Measurements from ENCODE around the gene MECR. TPM values are rescaled to one million over a fixed set of nuclear protein-coding genes. Genes with fewer than 3 reads are reported as not detected.

The MECR gene
- polyA plus RNA-seq, 1 experiment, result 35.6 TPM

GRCh38 chr1:29145739-29146437, 84.8 kb downstream of the MECR start:
- H3K36me3 ChIP-seq (ENCODE audit: control insufficient read depth, insufficient read depth, low read length), result peaks cover 18% of the 10 kb centered on the region
- no peak for TF ChIP-seq CTCF (IDR thresholded peaks at IDR 0.05; ENCODE audit: insufficient read depth, low read depth, low read length)
- ChIA-PET CTCF (interaction anchor here (1.1 kb wide), 1 partner anchor 56 kb away, joined by 4 read pairs; no protein-coding TSS in a partner anchor), POLR2A (interaction anchor here (1.0 kb wide), 1 partner anchor 36 kb away, joined by 6 read pairs; the partner anchor contains the start of gene SRSF4)
- H3K4me3 ChIP-seq (ENCODE audit: low read depth, low read length), result no peak overlapping the region
- DNase-seq (ENCODE audit: low read depth), result peak; percentile 55
- H3K27me3 ChIP-seq (ENCODE audit: control insufficient read depth, insufficient read depth, low read length), result no peaks in the 10 kb centered on the region

GRCh38 chr1:29144178-29144577, 86.6 kb downstream of the MECR start:
- ChIA-PET POLR2A (no interaction called here), CTCF (interaction anchor here (1.5 kb wide), 1 partner anchor 23 kb away, joined by 3 read pairs; no protein-coding TSS in a partner anchor)
- peaks cover 12% of the 10 kb centered on the region for H3K36me3 ChIP-seq (ENCODE audit: control insufficient read depth, insufficient read depth, low read length)

GRCh38 chr1:29142714-29143113, 88.0 kb downstream of the MECR start:
- Histone ChIP-seq H3K4me3 (ENCODE audit: low read depth, low read length) (no peak overlapping the region), H3K27me3 (ENCODE audit: control insufficient read depth, insufficient read depth, low read length) (no peaks in the 10 kb centered on the region), H3K36me3 (ENCODE audit: control insufficient read depth, insufficient read depth, low read length) (no peaks in the 10 kb centered on the region)
- ChIA-PET POLR2A (no interaction called here), CTCF (interaction anchor here (1.5 kb wide), 1 partner anchor 24 kb away, joined by 3 read pairs; no protein-coding TSS in a partner anchor)
- TF ChIP-seq CTCF (IDR thresholded peaks at IDR 0.05; ENCODE audit: insufficient read depth, low read depth, low read length), result no peak
- no peak for DNase-seq (ENCODE audit: low read depth)

More at GRCh38 chr1:29144178-29144577, 86.6 kb downstream of the MECR start:
- no peak for DNase-seq (ENCODE audit: low read depth)
- Histone ChIP-seq H3K27me3 (ENCODE audit: control insufficient read depth, insufficient read depth, low read length) (no peaks in the 10 kb centered on the region), H3K4me3 (ENCODE audit: low read depth, low read length) (no peak overlapping the region)
- TF ChIP-seq CTCF (IDR thresholded peaks at IDR 0.05; ENCODE audit: insufficient read depth, low read depth, low read length), result no peak

Small RNAs within 50 kb of the gene (small RNA-seq; reads per million reads assigned to genes)
- not detected for gene RF02271 (ENCODE audit: insufficient read length, low read depth, low replicate concordance)

Other genes with a start within 250 kb of the MECR start
- 16.3 and 18.8 TPM in 2 replicates for gene TMEM200B, start 107.0 kb downstream of the MECR start, polyA plus RNA-seq (2011; rRNA removed)
- gene SRSF4, start 49.0 kb downstream of the MECR start, polyA plus RNA-seq (2011; rRNA removed), result 19.6 and 30.7 TPM in 2 replicates
- gene PTPRU, start 5.6 kb upstream of the MECR start, polyA plus RNA-seq (2011; rRNA removed), result 12.8 and 19.8 TPM in 2 replicates